HG02623 (cell line): Measurements from ENCODE around the gene PCSK2.

Source experiments
- ATAC-seq: cut with Tn5 transposase; IDR thresholded peaks from one replicate; pipeline ENCODE4 v1.9.1; 2021; ENCODE audit warnings: moderate library complexity; ENCODE audit not compliant: unreplicated experiment

Gene PCSK2

GRCh38 chr20:17248224-17248623, 21.4 kb downstream of the PCSK2 start:
- no peak for ATAC-seq

GRCh38 chr20:17262786-17263185, 35.9 kb downstream of the PCSK2 start:
- ATAC-seq: no peak

GRCh38 chr20:17273717-17274116, 46.9 kb downstream of the PCSK2 start:
- ATAC-seq: no peak

GRCh38 chr20:17276101-17276500, 49.3 kb downstream of the PCSK2 start:
- no peak for ATAC-seq

- ATAC-seq: no peak
These were observed 54.6 kb downstream of the PCSK2 start for GRCh38 chr20:17281478-17281877.

- ATAC-seq: no peak
These were observed 55.7 kb downstream of the PCSK2 start for GRCh38 chr20:17282501-17282900.

- ATAC-seq: no peak
These were observed 60.7 kb downstream of the PCSK2 start for GRCh38 chr20:17287503-17287902.

- ATAC-seq: no peak
These were observed 61.2 kb downstream of the PCSK2 start for GRCh38 chr20:17287998-17288397.

- ATAC-seq: no peak
These were observed 68.4 kb downstream of the PCSK2 start for GRCh38 chr20:17295151-17295726.

GRCh38 chr20:17295991-17296390, 69.2 kb downstream of the PCSK2 start:
- no peak for ATAC-seq

GRCh38 chr20:17298171-17298570, 71.3 kb downstream of the PCSK2 start:
- ATAC-seq: no peak

- no peak for ATAC-seq
These were observed 71.9 kb downstream of the PCSK2 start for GRCh38 chr20:17298751-17299150.

GRCh38 chr20:17300113-17300512, 73.3 kb downstream of the PCSK2 start:
- ATAC-seq: no peak

- no peak for ATAC-seq
These were observed 77.9 kb downstream of the PCSK2 start for GRCh38 chr20:17304774-17305173.

GRCh38 chr20:17306427-17306826, 79.6 kb downstream of the PCSK2 start:
- no peak for ATAC-seq

GRCh38 chr20:17314264-17314663, 87.4 kb downstream of the PCSK2 start:
- no peak for ATAC-seq

GRCh38 chr20:17315407-17316231, 88.8 kb downstream of the PCSK2 start:
- ATAC-seq: no peak

- no peak for ATAC-seq
These were observed 89.6 kb downstream of the PCSK2 start for GRCh38 chr20:17316316-17317038.

- no peak for ATAC-seq
These were observed 90.5 kb downstream of the PCSK2 start for GRCh38 chr20:17317341-17317740.

- no peak for ATAC-seq
These were observed 93.6 kb downstream of the PCSK2 start for GRCh38 chr20:17320456-17320855.

GRCh38 chr20:17326096-17326495, 99.3 kb downstream of the PCSK2 start:
- ATAC-seq: no peak
